HepG2 (cell line): ENCODE data around the gene SERTAD1. TPM values are rescaled to one million over a fixed set of nuclear protein-coding genes. Genes with fewer than 3 reads are reported as not detected.

Source experiments
- ARNT ChIP-seq: fragments of 450-650 bp; IDR thresholded peaks from 2 replicates; pipeline ENCODE4 v1.6.1; 2017
- ATF3 ChIP-seq: sonication (generic); formaldehyde crosslinking; IDR thresholded peaks from 2 replicates; pipeline ENCODE4 v1.4.0; 2020; ENCODE audit warnings: missing genetic modification reagents
- CCDC6 ChIP-seq: sonication (generic); formaldehyde crosslinking; IDR thresholded peaks from 2 replicates; pipeline ENCODE4 v1.8.1; 2022; ENCODE audit warnings: mild to moderate bottlenecking, missing genetic modification reagents, moderate library complexity
- CREBL2 ChIP-seq: sonication (generic); formaldehyde crosslinking; IDR thresholded peaks from 2 replicates; pipeline ENCODE4 v1.8.1; 2023; ENCODE audit warnings: missing genetic modification reagents, mild to moderate bottlenecking, borderline replicate concordance
- FOXP4 ChIP-seq: sonication (generic); formaldehyde crosslinking; IDR thresholded peaks from 2 replicates; pipeline ENCODE4 v1.4.0; 2020; ENCODE audit warnings: missing genetic modification reagents
- GTF3A ChIP-seq: sonication (generic); formaldehyde crosslinking; conservative IDR thresholded peaks from 2 replicates; pipeline ENCODE4 v1.4.0; 2020; ENCODE audit warnings: mild to moderate bottlenecking, missing genetic modification reagents
- MAFF ChIP-seq: IDR thresholded peaks from 2 replicates; pipeline ENCODE4 v1.6.1; 2011; ENCODE audit warnings: low read depth, low read length, improper control_type of control experiment
- MNT ChIP-seq: fragments of 450-650 bp; IDR thresholded peaks from 2 replicates; pipeline ENCODE4 v1.6.1; 2016
- MTA3 ChIP-seq: sonication (generic); formaldehyde crosslinking; IDR thresholded peaks from 2 replicates; pipeline ENCODE4 v1.4.0; 2020; ENCODE audit warnings: missing genetic modification reagents
- NFE2L1 ChIP-seq: sonication (generic); formaldehyde crosslinking; IDR thresholded peaks from 2 replicates; pipeline ENCODE4 v1.4.0; 2020; ENCODE audit warnings: missing genetic modification reagents, mild to moderate bottlenecking, borderline replicate concordance
- RXRB ChIP-seq: IDR thresholded peaks from 2 replicates; pipeline ENCODE4 v1.6.1; 2016; ENCODE audit warnings: borderline replicate concordance, missing genetic modification reagents, missing compliant biosample characterization
- ZNF160 ChIP-seq: sonication (generic); formaldehyde crosslinking; IDR thresholded peaks from 2 replicates; pipeline ENCODE4 v1.8.0; 2022; ENCODE audit warnings: mild to moderate bottlenecking, inconsistent platforms, missing genetic modification reagents
- ZNF180 ChIP-seq: sonication (generic); formaldehyde crosslinking; IDR thresholded peaks from 2 replicates; pipeline ENCODE4 v1.4.0; 2020; ENCODE audit warnings: low read depth, missing genetic modification reagents, borderline replicate concordance
- ZNF460 ChIP-seq: sonication (generic); formaldehyde crosslinking; IDR thresholded peaks from 2 replicates; pipeline ENCODE4 v1.5.1; 2020; ENCODE audit warnings: missing genetic modification reagents, mild to moderate bottlenecking, borderline replicate concordance
- ZNF530 ChIP-seq: sonication (generic); formaldehyde crosslinking; IDR thresholded peaks from 2 replicates; pipeline ENCODE4 v1.5.0; 2020; ENCODE audit warnings: low read depth, mild to moderate bottlenecking, missing genetic modification reagents
- ZNF691 ChIP-seq: sonication (generic); formaldehyde crosslinking; IDR thresholded peaks from 2 replicates; pipeline ENCODE4 v1.4.0; 2020; ENCODE audit warnings: missing genetic modification reagents, low read depth, mild to moderate bottlenecking, borderline replicate concordance
- ZNF710 ChIP-seq: sonication (generic); formaldehyde crosslinking; IDR thresholded peaks from 2 replicates; pipeline ENCODE4 v1.5.0; 2020; ENCODE audit warnings: mild to moderate bottlenecking, missing genetic modification reagents, borderline replicate concordance
- ZNF740 ChIP-seq: sonication (generic); formaldehyde crosslinking; IDR thresholded peaks from 2 replicates; pipeline ENCODE4 v1.4.0; 2020; ENCODE audit warnings: missing genetic modification reagents
- polyA plus RNA-seq, 8 experiments: library from polyadenylated mRNA; depleted of rRNA in 3 of 8; stranded (reverse) in 7 of 8; unstranded in 1 of 8; fragments of >200 nt; fragmentation: Illumina TruSeq in 4 of 8; extraction: Trizol in 4 of 8; gene quantifications; 2 replicates each; pipeline versions ENCODE4 v1.2.1 to v1.2.3, GENCODE V29; 2011 to 2016; ENCODE audit warnings: low read depth in 4 of 8, missing spikeins in 1 of 8, mixed read lengths in 1 of 8; ENCODE audit not compliant: insufficient read depth in 1 of 8
- total RNA-seq, 5 experiments: library from RNA; depleted of rRNA; stranded (reverse); fragments of >200 nt; fragmentation: Illumina TruSeq; extraction: Trizol; gene quantifications; 2 replicates each; pipeline ENCODE4 v1.2.3, GENCODE V29; 2016; ENCODE audit warnings: low read depth in 1 of 5

SERTAD1 gene
- total and polyA plus RNA-seq, 2 of the 13 experiments (the other 11 are each of a cell fraction or from before 2014, with no cell fraction given): 4.3 to 4.5 TPM

GRCh38 chr19:40433391-40434216 lies 7.8 kb upstream of the SERTAD1 start (continued):
- TF ChIP-seq CCDC6 (CRISPR knock-in tag): no peak
- TF ChIP-seq FOXP4: peak; percentile 34
- no peak for TF ChIP-seq ZNF460
- no peak for TF ChIP-seq GTF3A (CRISPR knock-in tag)
- no peak for TF ChIP-seq CREBL2 (CRISPR knock-in tag)
- peak; percentile 91 for TF ChIP-seq ZNF710 (CRISPR knock-in tag)
- no peak for TF ChIP-seq ZNF740 (CRISPR knock-in tag)
- no peak for TF ChIP-seq MAFF
- peak; percentile 47; the same call in 1 of the 2 replicates for TF ChIP-seq RXRB (CRISPR knock-in tag)
- no peak for TF ChIP-seq ZNF691 (CRISPR knock-in tag)
- TF ChIP-seq NFE2L1: no peak
- no peak for TF ChIP-seq MNT
- no peak for TF ChIP-seq ZNF160 (CRISPR knock-in tag)
- no peak for TF ChIP-seq ATF3 (CRISPR knock-in tag)
- no peak for TF ChIP-seq ZNF530 (CRISPR knock-in tag)
- no peak for TF ChIP-seq ARNT
- no peak for TF ChIP-seq ZNF180 (CRISPR knock-in tag)
- no peak for TF ChIP-seq MTA3 (CRISPR knock-in tag)
